HG02610 (cell line): ENCODE data around the gene USP34.

Experiments used
- ATAC-seq: cut with Tn5 transposase; IDR thresholded peaks from one replicate; pipeline ENCODE4 v1.9.1; 2021; ENCODE audit warnings: mild to moderate bottlenecking, moderate library complexity; ENCODE audit not compliant: unreplicated experiment

Gene USP34

GRCh38 chr2:61328707-61329251, 142.1 kb downstream of the USP34 start:
- no peak for ATAC-seq

GRCh38 chr2:61327173-61327572, 143.7 kb downstream of the USP34 start:
- no peak for ATAC-seq

DNA sequence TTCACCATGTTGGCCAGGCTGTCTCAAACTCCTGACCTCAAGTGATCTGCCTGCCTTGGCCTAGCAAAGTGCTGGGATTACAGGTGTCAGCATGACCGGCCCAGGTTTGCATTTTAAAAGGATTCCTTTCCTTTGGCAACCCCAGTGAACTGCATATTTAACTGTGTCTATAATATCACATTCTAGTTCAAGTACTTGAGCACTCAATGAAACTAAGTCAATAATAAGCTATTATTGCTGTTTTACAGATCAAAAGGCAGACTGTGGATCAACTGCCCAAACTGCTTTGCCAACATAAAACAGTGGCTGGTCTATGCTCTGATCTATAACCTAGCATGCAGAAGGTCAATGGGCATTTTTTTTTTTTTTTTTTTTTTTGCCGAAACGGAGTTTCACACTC, 144.5 kb downstream of the USP34 start:
- no peak for ATAC-seq

- no peak for ATAC-seq
Observed at GRCh38 chr2:61320181-61320580, 150.7 kb downstream of the USP34 start.

DNA sequence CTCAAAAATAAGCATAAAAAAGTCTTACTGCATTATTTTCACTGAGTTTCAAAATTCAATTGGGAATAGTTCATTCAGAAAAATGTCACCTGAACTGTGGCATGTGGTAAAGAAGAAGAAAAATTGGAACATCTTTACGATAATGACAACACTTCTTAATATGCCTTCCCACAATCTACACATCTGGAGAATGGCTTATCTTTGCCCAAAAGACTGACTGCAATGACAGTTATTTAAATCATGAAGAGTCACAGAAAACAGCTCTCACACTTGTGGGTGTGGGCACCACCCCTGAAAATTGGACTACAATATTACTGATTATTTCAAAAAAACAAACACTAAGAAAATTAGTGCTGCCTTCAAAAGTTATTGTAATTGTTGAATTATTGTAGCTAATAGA, 152.3 kb downstream of the USP34 start:
- ATAC-seq: no peak

GRCh38 chr2:61295981-61296380, 174.9 kb downstream of the USP34 start:
- ATAC-seq: no peak

- no peak for ATAC-seq
Observed at GRCh38 chr2:61291851-61292575, 178.9 kb downstream of the USP34 start.

DNA sequence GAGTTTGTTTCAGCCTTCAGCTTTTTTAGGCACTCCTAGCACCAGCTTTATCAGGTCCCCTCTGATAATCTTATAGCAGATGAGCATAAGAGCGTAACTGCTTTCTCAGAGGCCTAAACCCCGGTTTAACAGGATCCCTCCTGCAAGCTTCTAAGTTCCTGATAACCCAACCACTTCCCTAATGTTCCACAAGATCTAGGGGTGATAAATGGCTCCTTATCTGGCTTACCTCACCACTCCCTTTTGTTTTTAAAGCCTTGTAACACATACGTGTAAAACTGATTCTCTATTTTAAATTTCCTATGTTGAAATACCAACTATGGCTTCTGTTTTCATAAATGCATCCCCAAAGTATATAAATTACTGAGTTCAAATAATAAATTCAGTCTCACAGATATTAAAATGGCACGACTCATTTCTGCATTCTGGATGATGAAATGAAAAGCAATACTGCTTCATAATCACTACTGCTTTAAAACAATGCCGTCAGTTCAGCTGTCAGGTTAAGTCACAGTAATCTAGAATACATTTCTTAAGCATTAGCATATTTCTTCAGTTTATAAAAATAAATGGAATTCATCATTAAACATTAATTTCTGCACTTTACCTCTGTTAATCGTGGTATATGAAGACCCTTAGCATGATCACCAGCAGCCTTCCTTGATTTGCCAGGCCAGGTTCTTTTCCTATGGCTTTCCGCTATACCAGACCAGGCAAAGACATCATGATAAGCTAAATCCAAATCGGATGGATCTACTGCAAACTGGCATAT, 182.6 kb downstream of the USP34 start:
- ATAC-seq: no peak

DNA sequence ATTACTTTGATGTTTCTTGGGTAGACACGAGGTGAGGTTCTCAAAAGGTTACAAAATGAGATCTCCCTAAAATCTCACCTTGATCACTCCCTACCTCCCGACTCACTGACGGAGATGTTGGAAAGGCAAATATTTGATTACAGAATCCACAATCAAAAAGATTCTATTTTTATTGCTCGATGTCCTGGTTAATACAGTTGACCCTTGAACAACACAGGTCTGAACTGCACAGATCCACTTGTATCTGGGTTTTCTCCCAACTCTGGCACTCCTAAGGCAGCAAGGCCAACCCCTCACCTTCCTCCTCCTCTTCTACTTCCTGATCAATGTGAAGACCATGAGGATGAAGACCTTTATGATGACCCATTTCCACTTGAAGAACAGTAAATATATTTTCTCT, 183.6 kb downstream of the USP34 start:
- no peak for ATAC-seq

GRCh38 chr2:61283443-61284160, 187.3 kb downstream of the USP34 start:
- ATAC-seq: no peak

- no peak for ATAC-seq
Observed at GRCh38 chr2:61282104-61282590, 188.7 kb downstream of the USP34 start.

DNA sequence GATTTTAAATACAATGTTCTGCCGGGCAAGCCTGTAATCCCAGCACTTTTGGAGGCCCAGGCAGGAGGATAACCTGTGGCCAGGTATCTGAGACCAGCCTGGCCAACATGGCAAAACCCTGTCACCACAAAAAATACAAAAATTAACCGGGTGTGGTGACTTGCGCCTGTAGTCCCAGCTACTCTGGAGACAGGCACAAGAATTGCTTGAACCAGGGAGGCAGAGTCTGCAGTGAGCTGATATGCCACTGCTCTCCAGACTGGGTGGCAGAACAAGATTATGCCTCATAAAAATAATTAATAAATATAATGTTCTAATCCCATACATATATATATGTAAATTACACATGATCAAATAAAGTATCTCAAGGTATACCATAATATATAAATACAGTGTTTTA, 189.6 kb downstream of the USP34 start:
- no peak for ATAC-seq

- ATAC-seq: no peak
Observed at GRCh38 chr2:61277756-61278155, 193.1 kb downstream of the USP34 start.

GRCh38 chr2:61275575-61276184, 195.2 kb downstream of the USP34 start:
- ATAC-seq: no peak

GRCh38 chr2:61272421-61273070, 198.3 kb downstream of the USP34 start:
- ATAC-seq: no peak

DNA sequence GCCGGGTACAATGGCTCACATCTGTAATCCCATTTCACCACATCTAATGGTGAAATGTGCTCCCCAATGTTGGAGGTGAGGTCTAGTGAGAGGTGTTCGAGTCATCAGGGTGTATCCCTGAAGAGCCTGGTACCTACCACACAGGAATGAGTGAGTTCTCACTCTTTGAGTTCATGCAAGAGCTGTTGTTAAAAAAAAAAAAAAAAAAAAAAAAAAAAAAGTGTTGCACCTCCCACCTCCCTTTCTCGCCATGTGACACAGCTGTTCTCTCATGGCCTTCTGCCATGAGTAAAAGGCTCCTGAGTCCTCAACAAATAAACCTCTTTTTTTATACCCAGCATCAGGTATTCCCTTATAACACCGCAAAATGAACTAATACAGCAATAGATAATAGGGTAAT, 202.6 kb downstream of the USP34 start:
- no peak for ATAC-seq

GRCh38 chr2:61266632-61267505, 204.0 kb downstream of the USP34 start:
- no peak for ATAC-seq

- no peak for ATAC-seq
Observed at GRCh38 chr2:61263830-61264229, 207.1 kb downstream of the USP34 start.

DNA sequence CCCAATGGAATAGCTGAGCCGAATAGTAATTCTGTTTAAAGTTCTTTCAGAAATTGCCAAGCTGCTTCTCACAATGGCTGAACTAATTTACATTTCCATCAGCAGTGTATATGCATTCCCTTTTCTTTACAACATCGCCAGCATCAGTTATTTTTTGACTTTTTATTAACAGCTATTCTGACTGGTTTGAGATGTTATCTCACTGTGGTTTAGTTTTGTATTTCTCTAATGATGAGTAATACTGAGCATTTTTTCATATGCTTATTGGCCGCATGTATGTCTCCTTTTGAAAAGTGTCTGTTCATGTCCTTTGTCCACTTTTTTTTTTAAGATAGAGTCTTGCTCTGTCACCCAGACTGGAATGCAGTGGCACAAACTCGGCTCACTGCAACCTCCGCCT, 208.2 kb downstream of the USP34 start:
- no peak for ATAC-seq
